GM12801 (cell line): ENCODE measurements around the gene HLF.

ENCODE experiments used
- CTCF ChIP-seq: IDR thresholded peaks from one replicate; pipeline ENCODE4 v1.5.1; 2011; ENCODE audit warnings: control low read depth; ENCODE audit not compliant: insufficient read length; ENCODE audit errors: extremely low read depth

The HLF gene

GRCh38 chr17:55363033-55363432 lies 98.3 kb downstream of the HLF start:
- no peak for TF ChIP-seq CTCF

DNA sequence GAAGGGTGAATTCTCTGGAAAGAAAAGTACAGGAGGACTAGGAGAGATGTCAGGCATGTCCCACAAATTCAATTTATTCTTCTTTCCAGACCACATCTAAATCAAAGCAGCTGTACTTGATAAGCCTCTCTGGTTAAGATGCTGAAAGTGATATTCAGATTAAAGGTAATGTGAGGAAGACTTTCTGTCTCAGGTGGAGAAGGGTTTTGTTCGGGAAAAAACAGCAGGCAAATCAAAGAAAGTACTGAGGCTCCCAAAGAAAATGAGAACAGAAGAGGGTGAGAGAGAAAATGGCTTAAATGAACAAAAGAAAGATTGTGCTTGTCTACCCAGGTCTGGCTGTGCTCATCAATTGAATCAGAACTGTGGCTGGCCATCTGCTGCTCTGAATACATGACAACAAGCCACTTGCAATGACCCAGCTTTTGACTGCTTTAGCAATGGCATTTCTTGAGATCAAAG lies 101.3 kb downstream of the HLF start:
- TF ChIP-seq CTCF = no peak

GRCh38 chr17:55368706-55369105 lies 103.9 kb downstream of the HLF start:
- no peak for TF ChIP-seq CTCF
